GM12891 (cell line): ENCODE data around the gene CPA1.

Source experiments
- DNase-seq: peaks from one replicate; pipeline ENCODE4 v3.0.0; 2011; ENCODE audit warnings: low spot score; ENCODE audit not compliant: insufficient read length
- FAIRE-seq: peaks from 2 replicates; lab custom pipeline; 2011; peaks lifted over from hg19 to GRCh38; lab: Jason Lieb, UNC
- PAX5 ChIP-seq: IDR thresholded peaks from 2 replicates; pipeline ENCODE4 v1.6.1; 2011; ENCODE audit warnings: low read length, moderate library complexity, mild to moderate bottlenecking; ENCODE audit not compliant: insufficient read depth, severe bottlenecking
- POLR2A ChIP-seq: IDR thresholded peaks from 2 replicates; pipeline ENCODE4 v1.6.1; 2011; ENCODE audit warnings: low read depth, low read length, control low read depth
- POLR2AphosphoS5 ChIP-seq: IDR thresholded peaks from 2 replicates; pipeline ENCODE4 v1.6.1; 2011; ENCODE audit warnings: low read depth, low read length, control low read depth
- POU2F2 ChIP-seq: IDR thresholded peaks from 2 replicates; pipeline ENCODE4 v1.6.1; 2011; ENCODE audit warnings: low read depth, mild to moderate bottlenecking, control low read depth, low read length, moderate library complexity
- SPI1 ChIP-seq: IDR thresholded peaks from 2 replicates; pipeline ENCODE4 v1.6.1; 2011; ENCODE audit warnings: low read depth, low read length, control low read depth
- TAF1 ChIP-seq: IDR thresholded peaks from 2 replicates; pipeline ENCODE4 v1.6.1; 2011; ENCODE audit warnings: low read depth, low read length, control low read depth

CPA1 gene

GRCh38 chr7:130345725-130346124 lies 34.6 kb upstream of the CPA1 start:
- no peak for TF ChIP-seq POLR2AphosphoS5
- no peak for TF ChIP-seq PAX5
- TF ChIP-seq POU2F2 = no peak
- no peak for TF ChIP-seq TAF1
- no peak for TF ChIP-seq POLR2A
- FAIRE-seq = no peak
- no peak for DNase-seq

- no peak for FAIRE-seq
- DNase-seq = no peak
- no peak for TF ChIP-seq PAX5
- no peak for TF ChIP-seq POU2F2
- TF ChIP-seq POLR2AphosphoS5 = no peak
Measured at GRCh38 chr7:130346177-130346905, 34.0 kb upstream of the CPA1 start.

GRCh38 chr7:130346941-130347340 lies 33.4 kb upstream of the CPA1 start:
- TF ChIP-seq PAX5 = no peak
- no peak for TF ChIP-seq TAF1
- TF ChIP-seq SPI1 = no peak
- no peak for TF ChIP-seq POLR2A
- TF ChIP-seq POLR2AphosphoS5 = no peak
- no peak for TF ChIP-seq POU2F2
- DNase-seq (no peak), FAIRE-seq (no peak)

DNA sequence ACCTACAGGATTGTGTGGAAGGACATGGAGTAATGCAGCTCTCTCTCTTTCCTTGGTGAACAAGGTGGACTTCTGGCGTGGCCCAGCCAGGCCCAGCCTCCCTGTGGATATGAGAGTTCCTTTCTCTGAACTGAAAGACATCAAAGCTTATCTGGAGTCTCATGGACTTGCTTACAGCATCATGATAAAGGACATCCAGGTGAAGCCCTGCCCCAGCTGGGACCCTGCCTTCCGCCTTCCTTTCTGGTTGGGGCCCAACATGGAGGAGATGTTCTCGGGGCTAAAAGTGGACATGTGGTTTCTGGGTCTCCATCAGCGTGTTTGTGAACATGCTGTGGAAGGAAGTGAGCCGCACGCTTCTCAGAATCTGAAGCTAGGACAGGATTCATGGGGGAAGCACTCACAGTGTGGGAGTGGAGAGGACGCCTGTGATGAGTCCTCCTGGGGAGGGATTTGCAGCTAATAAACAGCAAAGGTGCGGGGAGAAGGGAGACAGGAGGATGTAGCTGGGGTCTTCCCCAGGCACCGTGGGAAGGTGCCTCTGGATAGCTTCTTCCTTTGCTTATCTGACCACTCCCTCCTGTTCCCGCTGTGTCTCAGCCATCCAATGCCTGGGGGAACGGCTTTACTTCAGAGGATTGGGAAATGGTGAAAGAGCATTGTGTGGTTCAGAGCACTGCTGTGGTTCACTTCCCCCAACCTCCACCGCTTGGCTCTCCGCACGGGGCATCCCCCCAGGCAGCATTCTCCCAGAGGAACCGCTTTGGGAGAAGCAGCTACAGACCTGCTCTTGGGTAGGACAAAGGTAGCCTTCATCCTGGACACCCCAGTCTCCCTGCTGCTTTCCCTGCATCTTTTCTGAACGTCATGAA lies 30.1 kb upstream of the CPA1 start:
- DNase-seq (no peak), FAIRE-seq (no peak)
- TF ChIP-seq POLR2A = no peak
- TF ChIP-seq POLR2AphosphoS5 = no peak
- TF ChIP-seq POU2F2 = no peak
- TF ChIP-seq PAX5 = no peak
- TF ChIP-seq TAF1 = no peak
- no peak for TF ChIP-seq SPI1

DNA sequence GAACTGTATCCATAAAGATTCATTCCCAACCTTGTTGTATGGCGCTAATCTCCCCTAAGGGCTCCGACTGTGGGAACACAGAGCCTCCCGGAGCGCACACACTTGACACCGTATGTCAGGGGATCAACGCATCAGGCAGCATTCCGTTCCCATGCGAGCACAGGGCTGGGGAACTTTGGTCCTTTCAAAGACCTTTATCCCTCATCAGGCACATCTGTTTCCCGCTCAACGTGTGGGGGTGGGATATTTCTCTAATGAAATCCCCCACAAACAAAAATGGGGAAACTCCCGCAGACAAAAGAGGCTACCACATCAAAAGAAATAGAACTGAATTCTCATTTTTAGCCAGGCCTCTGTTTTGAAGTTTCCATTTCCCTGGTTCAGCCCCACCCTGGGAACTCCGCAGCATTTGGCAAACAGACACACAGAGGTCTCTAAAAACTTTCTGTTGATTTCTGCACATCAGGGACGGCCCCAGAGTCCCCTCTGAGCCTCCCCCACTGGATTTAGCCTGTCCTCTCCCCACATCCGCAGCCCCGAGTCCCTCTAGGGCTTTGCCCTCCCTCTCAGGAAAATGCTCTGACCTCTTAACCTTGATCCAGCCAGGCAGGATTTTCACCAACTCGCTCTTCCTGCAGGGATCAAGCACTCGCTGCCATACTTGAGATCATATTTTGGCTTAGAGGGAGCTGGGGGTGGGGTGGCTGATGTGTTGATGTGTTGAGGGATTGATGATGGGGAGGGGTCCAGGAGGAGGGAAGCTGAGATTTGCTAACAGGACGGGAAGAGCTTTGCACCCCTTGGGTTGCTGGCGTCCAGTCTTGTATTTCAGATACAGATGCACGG lies 29.1 kb upstream of the CPA1 start:
- TF ChIP-seq POU2F2 = no peak
- TF ChIP-seq PAX5 = no peak
- TF ChIP-seq SPI1 = no peak
- no peak for TF ChIP-seq POLR2A
- no peak for TF ChIP-seq POLR2AphosphoS5
- TF ChIP-seq TAF1 = no peak
- DNase-seq = no peak
- FAIRE-seq = no peak

DNA sequence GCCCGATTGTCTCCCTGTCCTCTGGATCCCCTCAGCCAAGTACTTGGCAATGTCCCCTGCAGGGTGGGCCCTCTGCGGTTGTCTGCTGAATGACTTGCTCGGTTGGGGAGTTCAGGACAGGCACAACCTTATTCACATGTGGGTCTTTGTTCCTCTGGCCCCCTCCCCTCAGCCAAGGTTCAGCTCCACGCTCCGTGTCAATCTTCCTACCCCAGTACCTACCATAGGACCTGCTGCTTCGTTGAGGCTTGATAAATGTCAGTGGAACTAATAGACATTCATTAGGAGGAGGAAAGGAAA lies 28.6 kb upstream of the CPA1 start:
- TF ChIP-seq POLR2A = no peak
- TF ChIP-seq POLR2AphosphoS5 = no peak
- FAIRE-seq (no peak), DNase-seq (no peak)

GRCh38 chr7:130352194-130353074 lies 27.9 kb upstream of the CPA1 start:
- FAIRE-seq (no peak), DNase-seq (no peak)
- TF ChIP-seq POU2F2 = no peak
- TF ChIP-seq POLR2A = no peak
- no peak for TF ChIP-seq SPI1
- no peak for TF ChIP-seq PAX5
- no peak for TF ChIP-seq TAF1
- no peak for TF ChIP-seq POLR2AphosphoS5

GRCh38 chr7:130353196-130353595 lies 27.1 kb upstream of the CPA1 start:
- DNase-seq (no peak), FAIRE-seq (no peak)
- TF ChIP-seq PAX5 (no peak), POLR2A (no peak), POU2F2 (no peak), POLR2AphosphoS5 (no peak), TAF1 (no peak), SPI1 (no peak)

- no peak for TF ChIP-seq POLR2AphosphoS5
- no peak for TF ChIP-seq POLR2A
- TF ChIP-seq PAX5 = no peak
- no peak for DNase-seq
- no peak for FAIRE-seq
Measured at GRCh38 chr7:130356121-130356875, 24.0 kb upstream of the CPA1 start.
